GM12878 (cell line): ENCODE data around the gene SEC24A. TPM values are rescaled to one million over a fixed set of nuclear protein-coding genes. Genes with fewer than 3 reads are reported as not detected.

Experiments
- ATAC-seq: fragments of 200-7000 bp; cut with Tn5 transposase; 3 replicates; pipeline ENCODE4 v1.9.1; 2020; ENCODE audit warnings: mild to moderate bottlenecking, moderate library complexity
- BruUV-seq: library from RNA; stranded (reverse); fragments of 400-500 nt; replicated peaks from 2 replicates; lab custom pipeline; 2021; lab: Mats Ljungman, UMichigan
- CTCF ChIA-PET: fragments of 300-600 bp; sonication (Branson Sonifier 250); formaldehyde crosslinking; extraction: SDS; loops from one replicate; lab custom pipeline; 2021; ENCODE audit warnings: inconsistent platforms; lab: Yijun Ruan, JAX
- POLR2A ChIA-PET: fragments of 350-600 bp; formaldehyde crosslinking; extraction: SDS; loops from one replicate; lab custom pipeline; 2021; ENCODE audit warnings: inconsistent platforms; lab: Charles Lee
- RAD21 ChIA-PET: fragments of 300-600 bp; sonication (Branson Sonifier 250); formaldehyde crosslinking; loops from one replicate; lab custom pipeline; 2023; ENCODE audit warnings: antibody characterized with exemption; ENCODE audit not compliant: unreplicated experiment; lab: Charles Lee
- SMC1A ChIA-PET: fragments of 300-600 bp; sonication (Branson Sonifier 250); formaldehyde crosslinking; loops from one replicate; lab custom pipeline; 2023; ENCODE audit not compliant: unreplicated experiment, uncharacterized antibody; lab: Charles Lee
- DNase-seq: peaks from one replicate; pipeline ENCODE4 v3.0.0-alpha.2; 2011; ENCODE audit warnings: low read depth, low spot score
- FAIRE-seq: peaks from 3 replicates; lab custom pipeline; 2011; peaks lifted over from hg19 to GRCh38; lab: Jason Lieb, UNC
- H2AFZ ChIP-seq: 2 replicates; pipeline ENCODE4 v1.6.0; 2011; ENCODE audit warnings: low read depth, low read length, control low read depth; ENCODE audit not compliant: control insufficient read depth
- H3K27ac ChIP-seq: 2 replicates; pipeline ENCODE4 v1.5.1; 2011; ENCODE audit warnings: control low read depth; ENCODE audit not compliant: control insufficient read depth, insufficient read depth
- H3K27me3 ChIP-seq, 2 experiments: replicated peaks in 1 of 2; 2 replicates each; pipeline versions ENCODE4 v1.6.0 to v1.6.1; 2011; ENCODE audit warnings: low read length in 1 of 2; ENCODE audit not compliant: control insufficient read depth in 2 of 2, insufficient read depth in 2 of 2
- H3K36me3 ChIP-seq, 2 experiments: 2 replicates each; pipeline ENCODE4 v1.5.1; 2011; ENCODE audit warnings: low read length in 1 of 2; ENCODE audit not compliant: control insufficient read depth in 2 of 2, insufficient read depth in 2 of 2
- H3K4me1 ChIP-seq: 2 replicates; pipeline ENCODE4 v1.6.1; 2011; ENCODE audit warnings: mild to moderate bottlenecking, low read length, moderate library complexity, mixed read lengths; ENCODE audit not compliant: control insufficient read depth, insufficient read depth
- H3K4me2 ChIP-seq: 2 replicates; pipeline ENCODE4 v1.6.0; 2011; ENCODE audit warnings: control low read depth; ENCODE audit not compliant: control insufficient read depth, insufficient read depth
- H3K4me3 ChIP-seq: fragments of 200-600 bp; sonication (generic); 2 replicates; pipeline ENCODE4 v1.5.1; 2016
- H3K79me2 ChIP-seq: 2 replicates; pipeline ENCODE4 v1.6.0; 2011; ENCODE audit warnings: low read length; ENCODE audit not compliant: control insufficient read depth, insufficient read depth
- H3K9ac ChIP-seq: 2 replicates; pipeline ENCODE4 v1.8.0; 2011; ENCODE audit warnings: low read length, control low read depth, mixed read lengths; ENCODE audit not compliant: control insufficient read depth, insufficient read depth
- H3K9me3 ChIP-seq: replicated peaks from 3 replicates; pipeline ENCODE4 v1.5.1; 2011; ENCODE audit warnings: mild to moderate bottlenecking, low read length; ENCODE audit not compliant: control insufficient read depth, insufficient read depth
- H4K20me1 ChIP-seq: 2 replicates; pipeline ENCODE4 v1.6.0; 2011; ENCODE audit not compliant: control insufficient read depth, insufficient read depth
- ATF2 ChIP-seq: IDR thresholded peaks from 2 replicates; pipeline ENCODE4 v1.6.1; 2012; ENCODE audit warnings: low read length, inconsistent platforms
- BMI1 ChIP-seq: fragments of 450-650 bp; IDR thresholded peaks from 2 replicates; pipeline ENCODE4 v1.6.1; 2016; ENCODE audit warnings: mild to moderate bottlenecking, moderate library complexity, borderline replicate concordance
- CTCF ChIP-seq, 3 experiments: IDR thresholded peaks in 2 of 3; conservative IDR thresholded peaks in 1 of 3; 2 replicates each; pipeline ENCODE4 v1.5.1; 2011; ENCODE audit warnings: low read depth in 3 of 3, low read length in 3 of 3, mild to moderate bottlenecking in 3 of 3, control low read depth in 2 of 3, moderate library complexity in 2 of 3, inconsistent platforms in 1 of 3, mixed read lengths in 1 of 3; ENCODE audit not compliant: control insufficient read depth in 2 of 3, insufficient read depth in 1 of 3; ENCODE audit errors: extremely low read depth in 1 of 3
- ELK1 ChIP-seq: IDR thresholded peaks from 2 replicates; pipeline ENCODE4 v1.6.1; 2012; ENCODE audit warnings: low read depth, low read length, improper control_type of control experiment
- EP300 ChIP-seq, 2 experiments: fragments of 150-350 bp in 1 of 2; IDR thresholded peaks; 2 replicates each; pipeline ENCODE4 v1.6.1; 2011 to 2012; ENCODE audit warnings: low read depth in 2 of 2, low read length in 2 of 2, borderline replicate concordance in 1 of 2, improper control_type of control experiment in 1 of 2, inconsistent platforms in 1 of 2; ENCODE audit not compliant: control insufficient read depth in 1 of 2
- NR2C1 ChIP-seq: fragments of 450-650 bp; IDR thresholded peaks from 2 replicates; pipeline ENCODE4 v1.6.1; 2017; ENCODE audit warnings: antibody characterized with exemption, mild to moderate bottlenecking, moderate library complexity
- RBBP5 ChIP-seq: fragments of 200-600 bp; sonication (generic); conservative IDR thresholded peaks from 2 replicates; pipeline ENCODE4 v1.6.1; 2016
- USF2 ChIP-seq: IDR thresholded peaks from 2 replicates; pipeline ENCODE4 v1.6.1; 2011; ENCODE audit warnings: low read depth, low read length, improper control_type of control experiment, borderline replicate concordance
- WGBS: methylation state at CpG from one replicate; pipeline ENCODE4 v1.1.6; 2016; ENCODE audit warnings: low lambda C conversion rate; ENCODE audit not compliant: insufficient replicate concordance, insufficient coverage; ENCODE audit errors: missing lambda C conversion rate; 5-methylcytosine and 5-hydroxymethylcytosine counted together
- in situ Hi-C: fragments of 300-500 bp; cut with MboI; formaldehyde crosslinking; loops from 9 replicates; pipeline ENCODE4 v1.14.3; 2018; ENCODE audit warnings: mixed read lengths
- intact Hi-C: fragments of 100-400 bp; cut with micrococcal nuclease; formaldehyde crosslinking; loops from one replicate; pipeline ENCODE4 v1.14.2; 2022; ENCODE audit not compliant: unreplicated experiment
- polyA plus RNA-seq, 11 experiments: library from polyadenylated mRNA; depleted of rRNA in 4 of 11; unstranded in 6 of 11; stranded (reverse) in 5 of 11; fragments of >200 nt; fragmentation: Nextera tagmentation in 4 of 11; fragmentation: Illumina TruSeq in 1 of 11; extraction: Ambion mirVana in 4 of 11; extraction: Trizol in 1 of 11; gene quantifications; 1 replicate in 1 of 11; 2 replicates in 10 of 11; pipeline versions ENCODE4 v1.2.1 to v1.2.3, GENCODE V29; 2011 to 2016; ENCODE audit warnings: inconsistent platforms in 2 of 11, missing spikeins in 2 of 11, low read depth in 1 of 11
- total RNA-seq, 4 experiments: library from RNA; depleted of rRNA in 3 of 4; stranded (reverse); fragments of >200 nt in 3 of 4; fragmentation: Illumina TruSeq in 1 of 4; extraction: Trizol in 1 of 4; gene quantifications; 2 replicates each; pipeline versions ENCODE4 v1.2.1 to v1.2.3, GENCODE V29; 2013 to 2021

Gene SEC24A
- total and polyA plus RNA-seq, 10 of the 15 experiments (the other 5 are each of a cell fraction or from before 2014, with no cell fraction given), result 7.1 to 52.2 (median 22.8) TPM

- 97% methylated on average over 5 of the region's 5 CpGs for WGBS
- H3K4me2 ChIP-seq, result no peak overlapping the region
- H4K20me1 ChIP-seq, result no peaks in the 10 kb centered on the region
- ATAC-seq (no peak), FAIRE-seq (no peak), DNase-seq (no peak)
- POLR2A ChIA-PET, result interaction anchor here (0.6 to 1.2 kb wide), 3 partner anchors 9 to 235 kb away, joined by 3 read pairs; partner anchors contain the start of gene UBE2B
- H3K4me1 ChIP-seq, result peaks cover 23% of the 10 kb centered on the region
- peaks cover 2 to 24% of the 10 kb centered on the region in 2 experiments for H3K36me3 ChIP-seq
- H3K9me3 ChIP-seq, result no peaks in the 10 kb centered on the region
- CTCF ChIA-PET, result interaction anchor here (0.7 to 1.2 kb wide), 5 partner anchors 8 to 54 kb away, joined by 3 to 4 read pairs (median 3); no protein-coding TSS in a partner anchor
- intact Hi-C loops, result no loop called here
- H3K27me3 ChIP-seq, result no peaks in the 10 kb centered on the region
- TF ChIP-seq RBBP5 (no peak), EP300 (IDR thresholded peaks at IDR 0.05; ENCODE audit: borderline replicate concordance in 1 of 2, control insufficient read depth in 1 of 2, low read depth in 2 of 2, low read length in 2 of 2) (no peak)
- no peaks in the 10 kb centered on the region; the same call in 1 of the 2 replicates for H3K79me2 ChIP-seq
- H3K27ac ChIP-seq, result no peak overlapping the region
- RAD21 ChIA-PET, result interaction anchor here (1.6 to 4.7 kb wide), 2 partner anchors 11 to 19 kb away, joined by 10 to 26 read pairs; no protein-coding TSS in a partner anchor
- no peak overlapping the region for H2AFZ ChIP-seq
- no TSS peak for BruUV-seq
- in situ Hi-C loops, result no loop called here
- no peak overlapping the region for H3K4me3 ChIP-seq
- SMC1A ChIA-PET, result interaction anchor here (0.9 to 4.6 kb wide), 6 partner anchors 10 to 300 kb away, joined by 3 to 26 read pairs (median 4); no protein-coding TSS in a partner anchor
- H3K9ac ChIP-seq, result no peak overlapping the region
Observed at GRCh38 chr5:134606726-134607125, 41.9 kb upstream of the SEC24A start.

- Histone ChIP-seq H3K4me3 (no peak overlapping the region), H2AFZ (no peak overlapping the region), H3K79me2 (no peaks in the 10 kb centered on the region; the same call in 1 of the 2 replicates), H3K4me2 (peak overlapping the region; percentile 31), H3K4me1 (peaks cover 23% of the 10 kb centered on the region), H3K36me3 (peaks cover 2 to 24% of the 10 kb centered on the region in 2 experiments), H3K27ac (peak overlapping the region; percentile 68), H4K20me1 (no peaks in the 10 kb centered on the region), H3K27me3 (no peaks in the 10 kb centered on the region), H3K9me3 (no peaks in the 10 kb centered on the region), H3K9ac (no peak overlapping the region)
- in situ Hi-C loops (no loop called here), intact Hi-C loops (no loop called here)
- ChIA-PET CTCF (interaction anchor here (0.9 to 4.1 kb wide), 6 partner anchors 11 to 197 kb away, joined by 3 to 38 read pairs (median 4); partner anchors contain the start of gene CDKN2AIPNL), RAD21 (interaction anchor here (0.5 to 4.7 kb wide), 8 partner anchors 17 to 305 kb away, joined by 3 to 26 read pairs (median 4); no protein-coding TSS in a partner anchor), SMC1A (interaction anchor here (1.4 to 4.6 kb wide), 9 partner anchors 8 to 35 kb away, joined by 3 to 26 read pairs (median 6); partner anchors contain the start of gene SAR1B), POLR2A (interaction anchor here (0.5 to 1.6 kb wide), 6 partner anchors 12 to 108 kb away, joined by 3 to 11 read pairs (median 4); no protein-coding TSS in a partner anchor)
- DNase-seq (no peak), FAIRE-seq (no peak), ATAC-seq (peak; percentile 51)
- BruUV-seq, result no TSS peak
- WGBS, result 44% methylated on average over 3 of the region's 3 CpGs
- TF ChIP-seq CTCF (IDR thresholded peaks at IDR 0.05 in 2 of 3, conservative IDR thresholded peaks at IDR 0.05 in 1 of 3; ENCODE audit: control insufficient read depth in 2 of 3, extremely low read depth in 1 of 3, insufficient read depth in 1 of 3, low read depth in 3 of 3, low read length in 3 of 3) (no peak), ELK1 (no peak), BMI1 (no peak), ATF2 (no peak), USF2 (no peak), NR2C1 (no peak)
Observed at GRCh38 chr5:134608555-134608954, 40.0 kb upstream of the SEC24A start.
